ENCODE measurements around the gene ITGB7. TPM values are rescaled to one million over a fixed set of nuclear protein-coding genes. Genes with fewer than 3 reads are reported as not detected.

Gene ITGB7
- total and polyA plus RNA-seq, 9 of the 15 experiments (the other 6 are each of a cell fraction or from before 2014, with no cell fraction given), result 0.06 to 2.0 (median 0.67) TPM

DNA sequence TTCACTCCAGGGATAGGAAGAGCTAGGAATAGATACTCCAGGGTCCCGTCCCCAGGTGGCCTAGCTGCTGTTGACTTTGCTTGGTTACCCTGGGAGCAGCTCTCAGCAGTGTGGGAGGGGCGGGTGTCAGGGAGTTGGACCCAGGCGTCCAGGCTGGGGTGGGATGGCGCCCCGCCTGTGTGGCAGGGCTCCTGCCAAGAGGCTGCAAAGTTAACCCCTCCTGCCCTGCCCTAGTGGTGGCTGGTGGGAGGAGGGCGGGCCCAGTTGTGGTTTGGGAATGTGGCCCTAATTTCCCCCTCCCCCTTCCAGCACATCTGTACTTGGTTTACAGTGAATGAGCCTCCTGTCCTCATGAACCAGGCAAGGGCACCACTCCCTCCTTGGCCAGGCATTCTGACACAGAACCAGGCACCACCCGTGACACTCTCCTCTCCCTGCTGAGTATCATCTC lies 26.6 kb upstream of the ITGB7 start:
- H4K20me1 ChIP-seq (replicated peaks; ENCODE audit: control insufficient read depth, insufficient read depth, low read length), result no peaks in the 10 kb centered on the region; the same call in 1 of the 2 replicates
- no peak overlapping the region for H3K4me3 ChIP-seq
- DNase-seq (ENCODE audit: extremely low read depth in 1 of 4, low spot score in 3 of 4) (peak in 1 of 4 experiments; percentile 25), ATAC-seq (no peak), FAIRE-seq (no peak)
- no peaks in the 10 kb centered on the region for H3K9me3 ChIP-seq (replicated peaks; ENCODE audit: control insufficient read depth, insufficient read depth, low read depth, low read length)
- CTCF ChIA-PET (ENCODE audit: low intra/inter-chr PET ratio), result no interaction called here
- no peaks in the 10 kb centered on the region for H3K36me3 ChIP-seq (ENCODE audit: control insufficient read depth, insufficient read depth, low read length)
- no peak overlapping the region for H3K27ac ChIP-seq (ENCODE audit: extremely low read depth, low read depth, low read length)
- H3K79me2 ChIP-seq (ENCODE audit: control insufficient read depth, insufficient read depth, low read length), result no peaks in the 10 kb centered on the region
- no peak overlapping the region for H3K4me2 ChIP-seq (ENCODE audit: insufficient read depth, low read length)
- no peaks in the 10 kb centered on the region for H3K9me1 ChIP-seq (ENCODE audit: control insufficient read depth, insufficient read depth, low read length)
- H2AFZ ChIP-seq (ENCODE audit: low read depth, low read length), result no peak overlapping the region
- no TSS peak for BruUV-seq (replicated peaks)
- H3K27me3 ChIP-seq (ENCODE audit: control insufficient read depth in 2 of 2, insufficient read depth in 2 of 2, low read length in 2 of 2), result no peaks in the 10 kb centered on the region
- 10% methylated on average over 4 of the region's 7 CpGs for WGBS (ENCODE audit: insufficient coverage, low coverage, missing lambda C conversion rate)
- in situ Hi-C loops (cut with MboI) (no loop called here), intact Hi-C loops (cut with micrococcal nuclease) (no loop called here)
- POLR2A ChIA-PET, result interaction anchor here (0.9 to 1.4 kb wide), 4 partner anchors 9 to 12 kb away, joined by 3 to 8 read pairs (median 4); a partner anchor contains a TSS
- 0 out of 4 replicates have a peak overlapping the region, but pooled peaks of 1 of the 2 experiments have one; percentile 8 for H3K9ac ChIP-seq (ENCODE audit: insufficient read depth in 1 of 2, low read depth in 2 of 2, low read length in 2 of 2)
- H3K4me1 ChIP-seq (replicated peaks in 1 of 2; ENCODE audit: control insufficient read depth in 2 of 2, insufficient read depth in 2 of 2, low read length in 2 of 2), result peaks cover 13 to 28% of the 10 kb centered on the region in 2 experiments
- TF ChIP-seq ZNF134 (CRISPR knock-in tag; conservative IDR thresholded peaks at IDR 0.05), result no peak
- no peak for TF ChIP-seq ZHX1 (conservative IDR thresholded peaks at IDR 0.05; ENCODE audit: low read length)
- no peak for TF ChIP-seq NRF1 (conservative IDR thresholded peaks at IDR 0.05 in 1 of 2, IDR thresholded peaks at IDR 0.05 in 1 of 2)
- no peak for TF ChIP-seq LARP7 (IDR thresholded peaks at IDR 0.05)
- no peak for TF ChIP-seq RBM22 (IDR thresholded peaks at IDR 0.05; ENCODE audit: low read depth, low read length, poor library complexity, severe bottlenecking)
- TF ChIP-seq ZNF507 (tag; conservative IDR thresholded peaks at IDR 0.05), result no peak
- TF ChIP-seq YY1 (IDR thresholded peaks at IDR 0.05; ENCODE audit: borderline replicate concordance in 1 of 3, control insufficient read depth in 1 of 3, extremely low read depth in 1 of 3, insufficient read depth in 3 of 3, insufficient read length in 1 of 3, insufficient replicate concordance in 2 of 3, low read depth in 1 of 3, low read length in 2 of 3), result no peak
- TF ChIP-seq BCLAF1 (IDR thresholded peaks at IDR 0.05; ENCODE audit: borderline replicate concordance in 1 of 2, control insufficient read depth in 1 of 2, low read depth in 2 of 2, low read length in 1 of 2), result no peak
- TF ChIP-seq CAMTA2 (CRISPR knock-in tag; conservative IDR thresholded peaks at IDR 0.05), result no peak
- TF ChIP-seq ZNF766 (CRISPR knock-in tag; conservative IDR thresholded peaks at IDR 0.05), result no peak
- TF ChIP-seq MYC (IDR thresholded peaks at IDR 0.05; ENCODE audit: low read depth, low read length), result no peak
- TF ChIP-seq MYC (CRISPR knock-in tag; IDR thresholded peaks at IDR 0.05; ENCODE audit: borderline replicate concordance, low read depth), result no peak
- no peak for TF ChIP-seq E2F6 (IDR thresholded peaks at IDR 0.05; ENCODE audit: borderline replicate concordance in 1 of 2, extremely low read depth in 1 of 2, insufficient read depth in 1 of 2, insufficient read length in 1 of 2, low read depth in 1 of 2, low read length in 1 of 2, poor library complexity in 1 of 2, severe bottlenecking in 1 of 2)
- TF ChIP-seq MTA1 (IDR thresholded peaks at IDR 0.05; ENCODE audit: borderline replicate concordance), result no peak
